ENCODE data around the gene MST1.
"Not testable (repeated sequence)": the region's sequence is repeated elsewhere in the genome, so short reads cannot be mapped to it uniquely, and the experiment has no call there.

DNA sequence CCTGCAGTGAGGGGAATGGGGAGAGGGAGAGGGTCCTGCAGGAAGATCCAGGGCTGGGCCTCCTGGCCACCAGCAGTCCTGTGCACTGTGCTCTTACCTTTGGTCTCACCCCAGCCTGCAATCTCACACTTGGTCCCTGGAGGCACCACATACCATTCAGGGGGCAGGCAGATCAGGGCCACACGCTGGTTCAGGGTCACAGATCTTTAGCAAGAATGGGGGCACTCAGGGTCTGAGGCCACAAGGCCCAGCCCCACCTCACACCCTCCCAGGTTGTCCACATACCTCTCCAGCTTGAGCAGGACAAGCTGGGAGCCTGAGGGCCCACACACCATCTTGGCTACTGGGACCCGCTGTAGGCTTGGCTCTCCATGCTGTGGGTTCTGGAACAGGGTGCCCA is 4.8 kb downstream of the MST1 start:
- TF ChIP-seq, protein P1, sequence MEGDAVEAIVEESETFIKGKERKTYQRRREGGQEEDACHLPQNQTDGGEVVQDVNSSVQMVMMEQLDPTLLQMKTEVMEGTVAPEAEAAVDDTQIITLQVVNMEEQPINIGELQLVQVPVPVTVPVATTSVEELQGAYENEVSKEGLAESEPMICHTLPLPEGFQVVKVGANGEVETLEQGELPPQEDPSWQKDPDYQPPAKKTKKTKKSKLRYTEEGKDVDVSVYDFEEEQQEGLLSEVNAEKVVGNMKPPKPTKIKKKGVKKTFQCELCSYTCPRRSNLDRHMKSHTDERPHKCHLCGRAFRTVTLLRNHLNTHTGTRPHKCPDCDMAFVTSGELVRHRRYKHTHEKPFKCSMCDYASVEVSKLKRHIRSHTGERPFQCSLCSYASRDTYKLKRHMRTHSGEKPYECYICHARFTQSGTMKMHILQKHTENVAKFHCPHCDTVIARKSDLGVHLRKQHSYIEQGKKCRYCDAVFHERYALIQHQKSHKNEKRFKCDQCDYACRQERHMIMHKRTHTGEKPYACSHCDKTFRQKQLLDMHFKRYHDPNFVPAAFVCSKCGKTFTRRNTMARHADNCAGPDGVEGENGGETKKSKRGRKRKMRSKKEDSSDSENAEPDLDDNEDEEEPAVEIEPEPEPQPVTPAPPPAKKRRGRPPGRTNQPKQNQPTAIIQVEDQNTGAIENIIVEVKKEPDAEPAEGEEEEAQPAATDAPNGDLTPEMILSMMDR (IDR thresholded peaks at IDR 0.05), result not testable (repeated sequence)
- not testable (repeated sequence) for TF ChIP-seq POLR2A (IDR thresholded peaks at IDR 0.05; ENCODE audit: low read depth)

Measured in esophagus muscularis mucosa (tissue), 3 donors.